RWPE2 (cell line): ENCODE measurements around the gene TAOK1.
"Not testable (repeated sequence)": the region's sequence is repeated elsewhere in the genome, so short reads cannot be mapped to it uniquely, and the experiment has no call there.

ENCODE experiments used
- ATAC-seq: fragments of 200-7000 bp; cut with Tn5 transposase; 3 replicates; pipeline ENCODE4 v1.9.1; 2021; ENCODE audit warnings: low read depth
- DNase-seq: peaks from one replicate; pipeline ENCODE4 v3.0.0-alpha.2; 2020; ENCODE audit warnings: low spot score
- H3K27ac ChIP-seq: fragments of 450-650 bp; 2 replicates; pipeline ENCODE4 v1.5.1; 2017; ENCODE audit warnings: mild to moderate bottlenecking; ENCODE audit not compliant: poor library complexity, severe bottlenecking
- H3K27me3 ChIP-seq: fragments of 250-450 bp; sonication (Bioruptor Pico); 2 replicates; pipeline ENCODE4 v1.5.1; 2021; ENCODE audit warnings: mild to moderate bottlenecking, moderate library complexity; ENCODE audit not compliant: insufficient read depth, poor library complexity, severe bottlenecking
- H3K36me3 ChIP-seq: fragments of 250-450 bp; sonication (Bioruptor Pico); 2 replicates; pipeline ENCODE4 v1.5.1; 2020; ENCODE audit warnings: low read depth, mild to moderate bottlenecking, moderate library complexity
- H3K4me1 ChIP-seq: fragments of 250-450 bp; sonication (Bioruptor Pico); 2 replicates; pipeline ENCODE4 v1.5.1; 2021; ENCODE audit warnings: mild to moderate bottlenecking, moderate library complexity; ENCODE audit not compliant: insufficient read depth, poor library complexity, severe bottlenecking
- H3K4me3 ChIP-seq: fragments of 250-450 bp; sonication (Bioruptor Pico); 2 replicates; pipeline ENCODE4 v1.5.1; 2021; ENCODE audit warnings: mild to moderate bottlenecking, moderate library complexity; ENCODE audit not compliant: severe bottlenecking
- H3K9me3 ChIP-seq: fragments of 250-450 bp; sonication (Bioruptor Pico); 2 replicates; pipeline ENCODE4 v1.5.1; 2021; ENCODE audit warnings: mild to moderate bottlenecking, moderate library complexity; ENCODE audit not compliant: severe bottlenecking
- TF ChIP-seq, protein P1 (sequence below): fragments of 450-650 bp; IDR thresholded peaks from one replicate; pipeline ENCODE4 v1.5.1; 2017; ENCODE audit warnings: mild to moderate bottlenecking, moderate library complexity; ENCODE audit not compliant: poor library complexity, severe bottlenecking

Gene TAOK1

DNA sequence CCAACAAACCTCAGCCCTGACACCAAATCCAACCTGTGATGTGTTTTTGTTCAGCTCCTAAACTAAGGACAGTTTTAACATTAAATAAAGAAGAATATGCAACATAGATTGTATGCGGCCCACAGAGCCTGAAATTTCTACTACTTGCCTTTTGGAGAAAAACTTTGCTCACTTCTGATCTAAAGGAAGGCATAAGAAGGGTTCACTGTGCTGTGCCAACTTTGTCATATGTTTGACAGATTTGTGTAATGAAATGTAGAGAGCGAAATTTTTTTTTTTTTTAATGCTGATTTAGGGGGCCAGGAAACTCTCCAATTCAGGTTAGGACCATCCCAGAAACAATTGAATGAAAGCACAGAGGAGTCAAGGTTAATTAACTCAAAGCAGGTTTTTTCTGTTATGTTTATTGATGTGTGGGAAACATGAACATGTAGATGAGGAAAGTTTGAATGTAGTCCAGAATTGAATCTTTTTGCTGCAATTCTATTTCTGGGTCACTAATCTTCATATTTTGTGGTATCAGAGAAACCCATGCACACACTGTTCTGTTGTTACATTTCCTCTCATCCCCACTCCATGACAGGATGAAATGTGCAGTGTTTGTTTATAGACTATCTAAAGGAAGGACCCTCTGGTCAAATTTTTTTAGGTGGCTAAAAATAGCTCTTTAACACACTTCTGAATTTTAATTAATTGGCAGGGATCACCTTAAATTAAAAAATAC is 71.5 kb downstream of the TAOK1 start:
- ATAC-seq (no peak), DNase-seq (no peak)
- H3K4me3 ChIP-seq = no peak overlapping the region
- H3K9me3 ChIP-seq = no peaks in the 10 kb centered on the region
- H3K36me3 ChIP-seq = peaks cover 36% of the 10 kb centered on the region
- H3K27me3 ChIP-seq = no peaks in the 10 kb centered on the region
- H3K4me1 ChIP-seq = no peaks in the 10 kb centered on the region
- TF ChIP-seq, protein P1, sequence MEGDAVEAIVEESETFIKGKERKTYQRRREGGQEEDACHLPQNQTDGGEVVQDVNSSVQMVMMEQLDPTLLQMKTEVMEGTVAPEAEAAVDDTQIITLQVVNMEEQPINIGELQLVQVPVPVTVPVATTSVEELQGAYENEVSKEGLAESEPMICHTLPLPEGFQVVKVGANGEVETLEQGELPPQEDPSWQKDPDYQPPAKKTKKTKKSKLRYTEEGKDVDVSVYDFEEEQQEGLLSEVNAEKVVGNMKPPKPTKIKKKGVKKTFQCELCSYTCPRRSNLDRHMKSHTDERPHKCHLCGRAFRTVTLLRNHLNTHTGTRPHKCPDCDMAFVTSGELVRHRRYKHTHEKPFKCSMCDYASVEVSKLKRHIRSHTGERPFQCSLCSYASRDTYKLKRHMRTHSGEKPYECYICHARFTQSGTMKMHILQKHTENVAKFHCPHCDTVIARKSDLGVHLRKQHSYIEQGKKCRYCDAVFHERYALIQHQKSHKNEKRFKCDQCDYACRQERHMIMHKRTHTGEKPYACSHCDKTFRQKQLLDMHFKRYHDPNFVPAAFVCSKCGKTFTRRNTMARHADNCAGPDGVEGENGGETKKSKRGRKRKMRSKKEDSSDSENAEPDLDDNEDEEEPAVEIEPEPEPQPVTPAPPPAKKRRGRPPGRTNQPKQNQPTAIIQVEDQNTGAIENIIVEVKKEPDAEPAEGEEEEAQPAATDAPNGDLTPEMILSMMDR = no peak
- H3K27ac ChIP-seq = no peak overlapping the region

DNA sequence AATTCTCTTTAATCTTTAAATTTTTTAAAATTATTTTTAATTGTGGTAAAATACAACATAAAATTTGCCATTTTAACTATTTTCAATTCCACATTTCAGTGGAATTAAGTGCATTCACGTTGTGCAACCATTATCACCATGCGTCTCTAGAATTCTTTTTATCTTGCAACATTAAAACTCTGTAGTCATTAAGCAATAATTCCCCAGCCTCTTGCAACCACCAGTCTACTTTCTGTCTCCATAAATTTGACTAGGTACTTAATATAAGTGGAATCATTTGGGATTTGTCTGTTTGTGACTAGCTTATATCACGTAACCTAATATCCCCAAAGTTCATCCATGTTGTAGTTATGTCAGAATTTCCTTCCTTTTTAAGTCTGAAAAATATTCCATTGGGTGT is 79.1 kb downstream of the TAOK1 start:
- TF ChIP-seq, protein P1 = no peak
- no peaks in the 10 kb centered on the region for H3K4me1 ChIP-seq
- no peaks in the 10 kb centered on the region for H3K9me3 ChIP-seq
- no peak overlapping the region for H3K4me3 ChIP-seq
- peaks cover 59% of the 10 kb centered on the region for H3K36me3 ChIP-seq
- DNase-seq = no peak
- no peak overlapping the region for H3K27ac ChIP-seq
- H3K27me3 ChIP-seq = no peaks in the 10 kb centered on the region
- ATAC-seq = no peak

DNA sequence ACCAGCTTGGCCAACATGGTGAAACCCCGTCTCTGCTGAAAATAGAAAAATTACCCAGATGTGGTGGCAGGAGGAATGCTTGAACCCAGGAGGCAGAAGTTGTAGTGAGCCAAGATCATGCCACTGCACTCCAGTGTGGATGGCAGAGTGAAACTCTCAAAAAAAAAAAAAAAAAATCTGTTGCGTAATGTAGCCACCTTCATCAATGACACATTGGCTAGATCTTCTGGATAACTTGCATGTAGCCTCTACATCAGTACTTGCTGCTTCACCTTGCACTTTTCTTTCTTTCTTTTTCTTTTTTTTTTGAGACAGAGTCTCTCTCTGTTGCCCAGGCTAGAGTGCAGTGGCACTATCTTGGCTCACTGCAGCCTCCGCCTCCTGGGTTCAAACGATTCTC is 83.3 kb downstream of the TAOK1 start:
- not testable (repeated sequence) for H3K27me3 ChIP-seq, H3K27ac ChIP-seq, H3K4me1 ChIP-seq, ATAC-seq, H3K9me3 ChIP-seq, H3K4me3 ChIP-seq, DNase-seq
- peaks cover 65% of the 10 kb centered on the region for H3K36me3 ChIP-seq

DNA sequence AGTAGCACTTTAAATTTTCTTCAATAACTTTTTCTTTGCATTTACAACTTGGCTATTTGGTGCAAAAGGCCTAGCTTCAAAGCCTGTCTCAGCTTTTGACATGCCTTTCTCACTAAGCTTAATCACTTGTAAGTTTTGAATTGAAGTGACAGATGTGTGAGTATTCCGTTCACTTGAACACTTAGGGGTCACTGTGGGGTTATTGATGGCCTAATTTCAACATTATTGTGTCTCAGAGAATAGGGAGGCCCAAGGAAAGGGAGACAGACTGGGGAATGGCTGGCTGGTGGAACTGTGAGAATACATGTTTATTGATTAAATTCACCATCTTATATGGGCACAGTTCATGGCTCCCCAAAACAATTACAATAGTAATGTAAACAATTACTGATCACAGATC is 84.1 kb downstream of the TAOK1 start:
- ATAC-seq (no peak), DNase-seq (no peak)
- TF ChIP-seq, protein P1 = no peak
- H3K27ac ChIP-seq = no peak overlapping the region
- H3K27me3 ChIP-seq = no peaks in the 10 kb centered on the region
- H3K4me3 ChIP-seq = no peak overlapping the region
- no peaks in the 10 kb centered on the region for H3K9me3 ChIP-seq
- peaks cover 65% of the 10 kb centered on the region for H3K36me3 ChIP-seq
- no peaks in the 10 kb centered on the region for H3K4me1 ChIP-seq

DNA sequence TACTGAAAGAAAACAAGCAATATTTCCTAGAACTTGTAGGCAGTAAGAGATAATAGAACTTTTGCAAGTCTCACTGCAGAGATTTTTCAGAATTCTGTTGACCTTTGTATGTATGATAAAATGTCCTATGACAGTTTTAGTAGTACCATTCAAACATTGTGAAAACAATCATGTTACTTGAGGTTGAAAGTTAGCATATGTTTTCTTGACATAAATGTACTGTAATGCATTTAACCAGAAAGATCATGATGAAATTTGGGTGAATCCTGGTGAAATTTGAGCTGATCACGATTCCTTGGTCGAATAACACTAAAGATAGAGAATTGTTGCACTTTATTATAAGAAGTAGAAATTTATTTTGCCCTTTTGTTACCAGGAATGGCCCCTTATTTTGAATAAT is 85.7 kb downstream of the TAOK1 start:
- Histone ChIP-seq H3K4me3 (no peak overlapping the region), H3K9me3 (no peaks in the 10 kb centered on the region), H3K4me1 (no peaks in the 10 kb centered on the region), H3K36me3 (peaks cover 63% of the 10 kb centered on the region), H3K27me3 (no peaks in the 10 kb centered on the region), H3K27ac (no peak overlapping the region)
- TF ChIP-seq, protein P1 = no peak
- DNase-seq (no peak), ATAC-seq (no peak)

DNA sequence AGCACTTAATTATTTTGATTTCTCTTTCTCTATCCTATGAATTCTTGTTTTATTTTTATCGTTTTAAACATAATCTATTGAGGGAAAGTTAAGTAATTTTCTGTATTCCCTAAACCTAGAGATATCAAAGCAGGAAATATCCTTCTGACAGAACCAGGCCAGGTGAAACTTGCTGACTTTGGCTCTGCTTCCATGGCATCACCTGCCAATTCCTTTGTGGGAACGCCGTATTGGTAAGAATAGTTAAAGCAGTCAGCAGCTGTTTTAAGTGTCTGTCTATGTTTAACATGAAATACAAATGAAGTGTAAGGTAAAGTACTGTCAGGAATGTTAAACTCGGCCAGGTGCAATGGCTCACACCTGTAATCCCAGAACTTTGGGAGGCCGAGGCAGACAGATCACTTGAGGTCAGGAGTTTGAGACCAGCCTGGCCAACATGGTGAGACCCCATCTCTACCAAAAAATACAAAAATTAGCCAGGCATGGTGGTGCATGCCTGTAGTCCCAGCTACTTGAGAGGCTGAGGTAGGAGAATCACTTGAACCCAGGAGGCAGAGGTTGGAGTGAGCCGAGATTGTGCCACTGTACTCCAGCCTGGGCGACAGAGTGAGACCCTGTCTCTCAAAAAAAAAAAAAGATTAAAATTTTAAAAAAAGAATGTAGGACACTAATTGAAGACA is 90.2 kb downstream of the TAOK1 start:
- H3K27ac ChIP-seq, DNase-seq, H3K4me1 ChIP-seq, H3K4me3 ChIP-seq, H3K9me3 ChIP-seq, H3K27me3 ChIP-seq, ATAC-seq: not testable (repeated sequence)
- H3K36me3 ChIP-seq = peaks cover 91% of the 10 kb centered on the region
